ENCODE results near the gene OR5H14. TPM values are rescaled to one million over a fixed set of nuclear protein-coding genes. Genes with fewer than 3 reads are reported as not detected.

Gene OR5H14
- total RNA-seq, 1 donor from 2014 or later, result 0.02 TPM

DNA sequence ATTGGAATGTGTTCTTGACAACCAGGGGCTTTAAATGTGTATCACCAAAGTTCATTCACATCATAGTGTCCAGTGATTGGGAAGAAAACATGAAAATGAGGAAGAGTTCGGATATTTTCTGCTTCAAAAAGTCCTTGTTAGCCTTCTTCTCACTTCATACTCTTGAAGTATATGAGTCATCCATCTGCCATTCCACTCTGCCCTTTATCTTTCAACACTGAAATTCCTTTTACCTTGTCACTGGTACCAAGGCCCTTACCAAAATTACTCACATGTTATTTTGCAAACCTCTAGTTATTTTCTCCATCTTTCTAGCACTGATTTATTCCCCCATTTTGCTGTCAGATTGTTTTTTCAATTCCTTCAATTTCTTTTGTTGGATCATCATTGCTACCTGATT is 51.7 kb downstream of the OR5H14 start:
- H3K27ac Mint-ChIP-seq, result no peak overlapping the region
- no peaks in the 10 kb centered on the region for H3K27me3 Mint-ChIP-seq
- no peaks in the 10 kb centered on the region for H3K4me1 Mint-ChIP-seq
- ChIA-PET POLR2A (no interaction called here), CTCF (no interaction called here)
- H3K36me3 Mint-ChIP-seq (ENCODE audit: low read depth), result no peaks in the 10 kb centered on the region
- H3K9me3 Mint-ChIP-seq, result no peaks in the 10 kb centered on the region
- no peak overlapping the region for H3K4me3 Mint-ChIP-seq
- DNase-seq, result no peak
- TF ChIP-seq, protein P1, sequence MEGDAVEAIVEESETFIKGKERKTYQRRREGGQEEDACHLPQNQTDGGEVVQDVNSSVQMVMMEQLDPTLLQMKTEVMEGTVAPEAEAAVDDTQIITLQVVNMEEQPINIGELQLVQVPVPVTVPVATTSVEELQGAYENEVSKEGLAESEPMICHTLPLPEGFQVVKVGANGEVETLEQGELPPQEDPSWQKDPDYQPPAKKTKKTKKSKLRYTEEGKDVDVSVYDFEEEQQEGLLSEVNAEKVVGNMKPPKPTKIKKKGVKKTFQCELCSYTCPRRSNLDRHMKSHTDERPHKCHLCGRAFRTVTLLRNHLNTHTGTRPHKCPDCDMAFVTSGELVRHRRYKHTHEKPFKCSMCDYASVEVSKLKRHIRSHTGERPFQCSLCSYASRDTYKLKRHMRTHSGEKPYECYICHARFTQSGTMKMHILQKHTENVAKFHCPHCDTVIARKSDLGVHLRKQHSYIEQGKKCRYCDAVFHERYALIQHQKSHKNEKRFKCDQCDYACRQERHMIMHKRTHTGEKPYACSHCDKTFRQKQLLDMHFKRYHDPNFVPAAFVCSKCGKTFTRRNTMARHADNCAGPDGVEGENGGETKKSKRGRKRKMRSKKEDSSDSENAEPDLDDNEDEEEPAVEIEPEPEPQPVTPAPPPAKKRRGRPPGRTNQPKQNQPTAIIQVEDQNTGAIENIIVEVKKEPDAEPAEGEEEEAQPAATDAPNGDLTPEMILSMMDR (IDR thresholded peaks at IDR 0.05), result no peak
- intact Hi-C loops (cut with micrococcal nuclease), result no loop called here
- ATAC-seq (ENCODE audit: low read depth), result no peak

Other genes with a start within 250 kb of the OR5H14 start
- gene RIOX2, start 175.0 kb upstream of the OR5H14 start, total RNA-seq, result 33.7 and 34.8 TPM in 2 replicates
- gene GABRR3, start 112.2 kb upstream of the OR5H14 start, total RNA-seq, result not detected in 2 replicates
- gene OR5AC2, start 60.3 kb upstream of the OR5H14 start, total RNA-seq, result not detected in 2 replicates
- not detected in 2 replicates for gene OR5H1, start 16.8 kb upstream of the OR5H14 start, total RNA-seq
- not detected in 2 replicates for gene OR5H15, start 19.2 kb downstream of the OR5H14 start, total RNA-seq
- not detected in 2 replicates for gene OR5H6, start 116.8 kb downstream of the OR5H14 start, total RNA-seq
- not detected in 2 replicates for gene OR5H2, start 135.0 kb downstream of the OR5H14 start, total RNA-seq
- not detected in 2 replicates for gene OR5K4, start 206.4 kb downstream of the OR5H14 start, total RNA-seq
- gene OR5K3, start 243.2 kb downstream of the OR5H14 start, total RNA-seq, result not detected in 2 replicates

All from activated B cell treated with CpG ODN at 0.5 μM for 24 hours (primary cell).